ENCODE results near the gene SUFU. TPM values are rescaled to one million over a fixed set of nuclear protein-coding genes. Genes with fewer than 3 reads are reported as not detected.
A peak's percentile ranks its signal among the peaks of the same experiment; 100 is the strongest.

Gene SUFU
- total and polyA plus RNA-seq, 2 donors from 2014 or later: 6.5 to 18.9 TPM

DNA sequence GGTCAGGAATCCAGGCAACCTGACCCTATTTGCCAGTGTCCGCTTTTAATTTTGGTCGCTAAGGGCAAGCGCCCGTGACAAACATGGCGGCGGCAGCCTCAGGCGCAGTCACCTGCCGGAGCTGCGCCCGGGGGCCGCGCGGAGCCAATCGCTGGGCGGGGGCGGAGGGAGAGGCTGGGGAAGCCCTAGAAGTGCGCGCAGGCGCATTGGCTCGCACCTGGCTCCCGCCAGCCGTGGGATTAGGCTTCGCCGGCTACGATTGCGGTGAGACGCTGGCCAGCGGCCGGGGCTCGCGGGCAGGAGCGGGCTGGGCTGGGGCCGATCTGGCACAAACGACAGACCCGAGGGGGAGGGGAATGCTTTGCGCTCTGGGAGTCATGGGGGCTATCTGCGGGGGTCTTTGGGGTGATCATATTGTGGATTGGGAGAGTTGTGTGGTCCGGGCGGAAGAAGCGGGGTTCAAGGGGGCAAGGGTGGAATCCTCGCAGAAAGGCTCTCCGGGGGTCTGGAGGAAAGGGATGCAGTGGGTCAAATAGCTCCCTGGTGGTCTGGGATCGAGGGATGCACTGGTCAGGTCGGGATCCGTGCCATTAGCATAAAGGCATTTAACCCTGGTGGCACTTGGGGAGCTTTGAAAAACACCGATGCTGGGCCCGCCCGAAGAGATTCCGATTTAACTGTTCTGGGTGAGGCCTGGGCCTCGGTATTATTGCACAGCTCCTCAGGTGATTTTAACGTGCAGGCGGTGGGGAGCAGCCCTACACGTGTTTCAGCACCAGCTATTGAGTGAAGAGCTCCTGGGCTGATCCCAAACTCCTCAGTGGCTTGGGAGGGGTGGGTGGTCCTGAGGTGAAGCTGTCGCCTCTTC, 42.4 kb upstream of the SUFU start:
- intact Hi-C loops (cut with DNase I): no loop called here
- H3K9me3 ChIP-seq (ENCODE audit: control insufficient read depth in 2 of 3, insufficient read depth in 1 of 3, low read length in 3 of 3): no peaks in the 10 kb centered on the region
- H3K27me3 ChIP-seq (ENCODE audit: control insufficient read depth, insufficient read depth, low read length): no peaks in the 10 kb centered on the region
- H3K4me3 ChIP-seq (ENCODE audit: low read length in 3 of 3): peak overlapping the region; percentile 62 to 75 (median 66)
- H3K27ac ChIP-seq (ENCODE audit: low read depth in 2 of 2, low read length in 2 of 2): no peak overlapping the region
- DNase-seq: peak; percentile 93 to 98 (median 96)
- TF ChIP-seq, protein P1, sequence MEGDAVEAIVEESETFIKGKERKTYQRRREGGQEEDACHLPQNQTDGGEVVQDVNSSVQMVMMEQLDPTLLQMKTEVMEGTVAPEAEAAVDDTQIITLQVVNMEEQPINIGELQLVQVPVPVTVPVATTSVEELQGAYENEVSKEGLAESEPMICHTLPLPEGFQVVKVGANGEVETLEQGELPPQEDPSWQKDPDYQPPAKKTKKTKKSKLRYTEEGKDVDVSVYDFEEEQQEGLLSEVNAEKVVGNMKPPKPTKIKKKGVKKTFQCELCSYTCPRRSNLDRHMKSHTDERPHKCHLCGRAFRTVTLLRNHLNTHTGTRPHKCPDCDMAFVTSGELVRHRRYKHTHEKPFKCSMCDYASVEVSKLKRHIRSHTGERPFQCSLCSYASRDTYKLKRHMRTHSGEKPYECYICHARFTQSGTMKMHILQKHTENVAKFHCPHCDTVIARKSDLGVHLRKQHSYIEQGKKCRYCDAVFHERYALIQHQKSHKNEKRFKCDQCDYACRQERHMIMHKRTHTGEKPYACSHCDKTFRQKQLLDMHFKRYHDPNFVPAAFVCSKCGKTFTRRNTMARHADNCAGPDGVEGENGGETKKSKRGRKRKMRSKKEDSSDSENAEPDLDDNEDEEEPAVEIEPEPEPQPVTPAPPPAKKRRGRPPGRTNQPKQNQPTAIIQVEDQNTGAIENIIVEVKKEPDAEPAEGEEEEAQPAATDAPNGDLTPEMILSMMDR (IDR thresholded peaks at IDR 0.05; ENCODE audit: borderline replicate concordance, extremely low read depth, insufficient read depth): no peak
- no peaks in the 10 kb centered on the region for H3K36me3 ChIP-seq (ENCODE audit: control insufficient read depth in 2 of 3, insufficient read depth in 3 of 3, low read length in 3 of 3)
- no peak for FAIRE-seq
- H3K4me1 ChIP-seq (ENCODE audit: control insufficient read depth in 2 of 3, insufficient read depth in 2 of 3, low read depth in 1 of 3, low read length in 3 of 3): peaks cover 0 to 4% (median 0%) of the 10 kb centered on the region in 3 donors
- peak overlapping the region in 2 of 3 donors; percentile 24 to 80 for H3K9ac ChIP-seq (ENCODE audit: low read length in 3 of 3)

DNA sequence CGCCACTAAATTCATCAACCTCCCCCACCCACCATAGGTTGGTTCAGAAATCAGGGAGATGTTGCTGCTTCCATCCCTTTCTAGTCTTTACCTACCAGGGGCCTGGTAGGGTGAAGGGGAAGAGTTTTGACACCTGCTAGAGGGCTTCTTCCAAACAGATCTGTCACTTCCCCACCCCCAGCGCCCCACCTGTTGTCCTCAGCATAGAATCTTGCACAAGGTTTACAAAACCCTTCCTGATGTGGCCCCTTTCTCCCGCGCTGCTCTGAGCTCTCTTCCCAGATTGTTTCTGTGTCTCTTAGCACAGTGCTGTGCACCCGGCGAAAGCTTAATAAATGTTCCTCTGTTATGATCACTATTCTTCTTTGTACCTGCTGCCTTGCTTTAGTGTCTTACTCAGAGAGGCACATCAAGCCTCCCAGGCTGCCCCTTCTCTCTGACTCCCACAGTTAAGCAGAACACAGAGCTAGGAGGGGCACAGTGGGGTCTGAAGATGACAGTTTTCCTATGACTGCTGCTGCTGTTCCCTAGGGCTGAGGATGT, 41.2 kb upstream of the SUFU start:
- Histone ChIP-seq H3K36me3 (ENCODE audit: control insufficient read depth in 2 of 3, insufficient read depth in 3 of 3, low read length in 3 of 3) (no peaks in the 10 kb centered on the region), H3K4me1 (ENCODE audit: control insufficient read depth in 2 of 3, insufficient read depth in 2 of 3, low read depth in 1 of 3, low read length in 3 of 3) (peaks cover 0 to 4% (median 0%) of the 10 kb centered on the region in 3 donors), H3K9me3 (ENCODE audit: control insufficient read depth in 2 of 3, insufficient read depth in 1 of 3, low read length in 3 of 3) (no peaks in the 10 kb centered on the region), H3K27ac (ENCODE audit: low read depth in 2 of 2, low read length in 2 of 2) (no peak overlapping the region), H3K4me3 (ENCODE audit: low read length in 3 of 3) (no peak overlapping the region), H3K9ac (ENCODE audit: low read length in 3 of 3) (no peak overlapping the region), H3K27me3 (ENCODE audit: control insufficient read depth, insufficient read depth, low read length) (no peaks in the 10 kb centered on the region)
- TF ChIP-seq, protein P1 (IDR thresholded peaks at IDR 0.05; ENCODE audit: borderline replicate concordance, extremely low read depth, insufficient read depth): no peak
- intact Hi-C loops (cut with DNase I): no loop called here
- DNase-seq: no peak
- no peak for FAIRE-seq

DNA sequence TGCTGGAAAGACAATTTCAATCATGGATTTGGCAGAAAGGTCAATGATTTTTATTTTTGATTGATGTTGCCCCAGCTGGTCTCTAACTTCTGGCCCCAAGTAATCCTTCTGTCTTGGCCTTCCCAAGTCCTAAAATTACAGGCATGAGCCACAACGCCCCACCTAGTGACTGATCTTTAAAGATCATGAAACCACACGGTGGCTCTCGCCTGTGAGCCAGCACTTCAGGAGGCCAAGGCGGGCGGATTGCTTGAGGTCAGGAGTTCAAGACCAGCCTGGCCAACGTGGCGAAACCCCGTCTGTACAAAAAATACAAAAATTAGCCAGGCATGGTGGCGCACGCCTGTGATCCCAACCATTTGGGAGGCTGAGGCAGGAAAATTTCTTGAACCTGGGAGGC, 39.8 kb upstream of the SUFU start:
- Histone ChIP-seq H3K9ac (ENCODE audit: low read length in 3 of 3) (no peak overlapping the region), H3K4me3 (ENCODE audit: low read length in 3 of 3) (no peak overlapping the region), H3K4me1 (ENCODE audit: control insufficient read depth in 2 of 3, insufficient read depth in 2 of 3, low read depth in 1 of 3, low read length in 3 of 3) (peaks cover 0 to 4% (median 0%) of the 10 kb centered on the region in 3 donors), H3K27ac (ENCODE audit: low read depth in 2 of 2, low read length in 2 of 2) (no peak overlapping the region), H3K36me3 (ENCODE audit: control insufficient read depth in 2 of 3, insufficient read depth in 3 of 3, low read length in 3 of 3) (no peaks in the 10 kb centered on the region), H3K27me3 (ENCODE audit: control insufficient read depth, insufficient read depth, low read length) (no peaks in the 10 kb centered on the region), H3K9me3 (ENCODE audit: control insufficient read depth in 2 of 3, insufficient read depth in 1 of 3, low read length in 3 of 3) (no peaks in the 10 kb centered on the region)
- DNase-seq: no peak
- no peak for FAIRE-seq
- intact Hi-C loops (cut with DNase I): no loop called here
- TF ChIP-seq, protein P1 (IDR thresholded peaks at IDR 0.05; ENCODE audit: borderline replicate concordance, extremely low read depth, insufficient read depth): no peak
